22Rv1 (cell line): ENCODE results near the gene ATP8B4.

Experiments
- H3K27ac ChIP-seq: fragments of 450-650 bp; 2 replicates; pipeline ENCODE4 v1.5.1; 2017
- CTCF ChIP-seq: fragments of 450-650 bp; IDR thresholded peaks from 2 replicates; pipeline ENCODE4 v1.5.1; 2017; ENCODE audit warnings: mild to moderate bottlenecking
- ZFX ChIP-seq: fragments of 450-650 bp; IDR thresholded peaks from 2 replicates; pipeline ENCODE4 v1.6.1; 2017; ENCODE audit warnings: antibody characterized with exemption, borderline replicate concordance

The ATP8B4 gene

DNA sequence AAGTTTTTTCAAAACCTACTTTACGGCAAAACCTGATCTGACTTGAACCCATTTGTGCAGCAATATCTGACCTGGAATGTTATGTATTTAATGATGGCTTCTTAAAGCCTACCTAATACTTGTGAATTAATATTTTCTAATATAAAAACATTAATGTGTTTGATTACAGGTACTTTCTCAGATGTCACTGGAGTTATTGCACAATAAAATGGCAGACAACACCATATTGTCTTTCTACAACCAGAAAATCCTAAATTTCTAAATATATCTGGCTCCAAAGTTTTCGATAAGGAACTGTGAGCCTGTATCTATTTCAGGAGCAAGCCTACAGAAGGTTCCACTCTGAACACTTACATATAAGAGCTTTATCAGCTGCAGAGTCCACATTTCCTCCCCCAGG, 184.5 kb downstream of the ATP8B4 start:
- H3K27ac ChIP-seq: no peak overlapping the region
- TF ChIP-seq ZFX (no peak), CTCF (no peak)

GRCh38 chr15:49927189-49927861, 191.7 kb downstream of the ATP8B4 start:
- TF ChIP-seq ZFX (no peak), CTCF (no peak)
- 0 out of 2 replicates have a peak overlapping the region, but pooled peaks have one; percentile 19 for H3K27ac ChIP-seq

GRCh38 chr15:49926740-49927139, 192.3 kb downstream of the ATP8B4 start:
- TF ChIP-seq ZFX: no peak
- TF ChIP-seq CTCF: no peak
- H3K27ac ChIP-seq: 0 out of 2 replicates have a peak overlapping the region, but pooled peaks have one; percentile 19

- TF ChIP-seq ZFX: no peak
- TF ChIP-seq CTCF: no peak
- no peak overlapping the region for H3K27ac ChIP-seq
Observed at GRCh38 chr15:49923671-49924070, 195.4 kb downstream of the ATP8B4 start.

DNA sequence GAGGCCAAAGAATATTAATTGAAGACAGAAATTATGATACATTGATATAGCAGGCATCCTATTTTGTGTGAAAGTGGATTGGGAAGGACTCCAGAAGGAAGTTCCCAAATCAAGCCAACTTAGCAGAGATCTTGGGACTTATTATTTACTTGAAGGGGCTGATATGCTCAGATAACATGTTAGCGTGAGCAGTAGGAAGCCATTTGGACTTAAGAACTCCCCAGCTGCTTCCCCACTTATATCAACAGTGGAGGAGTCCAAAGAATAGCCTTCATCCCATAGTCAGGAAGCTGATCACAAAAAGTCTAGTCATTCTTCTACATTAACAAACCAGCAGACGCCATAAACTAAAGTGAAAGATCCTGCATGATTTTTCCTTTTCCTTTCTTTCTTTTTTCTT, 200.0 kb downstream of the ATP8B4 start:
- no peak overlapping the region for H3K27ac ChIP-seq
- TF ChIP-seq ZFX (no peak), CTCF (no peak)

DNA sequence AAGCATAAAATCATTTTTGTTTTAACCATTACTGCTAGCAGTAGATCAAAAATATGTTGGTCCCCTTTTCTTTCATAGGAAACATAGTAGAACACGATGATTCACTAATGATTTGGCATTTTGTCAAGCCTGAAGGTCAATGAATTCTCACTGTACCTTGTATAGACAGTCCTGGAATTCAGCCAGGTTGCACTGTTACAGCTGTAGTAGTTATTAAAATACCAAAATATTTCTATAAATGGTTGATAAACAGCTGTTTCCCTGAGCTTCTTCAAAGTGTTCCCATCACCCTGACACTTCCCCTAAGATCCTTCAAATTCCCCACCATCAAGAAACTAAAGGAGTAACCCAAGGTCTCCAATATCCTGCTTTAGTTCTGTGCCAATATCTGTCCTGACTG, 200.9 kb downstream of the ATP8B4 start:
- no peak overlapping the region for H3K27ac ChIP-seq
- TF ChIP-seq CTCF: no peak
- TF ChIP-seq ZFX: no peak

GRCh38 chr15:49916998-49917397, 202.0 kb downstream of the ATP8B4 start:
- H3K27ac ChIP-seq: no peak overlapping the region
- TF ChIP-seq ZFX (no peak), CTCF (no peak)
